ENCODE data around the gene PARD3B. TPM values are rescaled to one million over a fixed set of nuclear protein-coding genes. Genes with fewer than 3 reads are reported as not detected.

The PARD3B gene
- total RNA-seq, 1 donor from 2014 or later = 18.4 TPM

DNA sequence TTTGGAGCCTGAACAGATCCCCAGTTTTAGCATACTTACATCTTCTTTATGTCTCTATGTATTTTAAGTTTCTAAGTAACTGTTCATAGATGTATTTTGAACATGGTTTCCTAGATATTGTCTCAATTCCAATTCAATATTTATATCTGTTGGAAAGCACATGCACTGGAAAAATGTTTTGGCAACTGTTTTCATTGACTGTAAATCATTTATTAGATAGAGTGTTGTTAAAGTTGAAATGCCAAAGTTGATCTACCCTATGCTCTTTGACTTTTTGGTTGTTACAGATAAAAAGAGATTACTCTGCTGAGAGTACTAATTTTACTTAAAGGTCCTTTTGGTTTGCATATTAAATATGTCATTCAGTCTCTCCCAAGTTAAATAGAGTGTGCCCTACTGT is 792.0 kb downstream of the PARD3B start:
- no peak for DNase-seq (ENCODE audit: low read depth, low spot score)
- no peak overlapping the region for H3K27ac Mint-ChIP-seq (ENCODE audit: unreplicated experiment)
- H3K36me3 Mint-ChIP-seq (ENCODE audit: low read depth) = peaks cover 11% of the 10 kb centered on the region
- H3K4me1 Mint-ChIP-seq = no peaks in the 10 kb centered on the region
- no peak overlapping the region for H3K4me3 Mint-ChIP-seq
- H3K9me3 Mint-ChIP-seq = peaks cover 7% of the 10 kb centered on the region
- H3K27me3 Mint-ChIP-seq (ENCODE audit: low read depth) = no peaks in the 10 kb centered on the region
- TF ChIP-seq, protein P1, sequence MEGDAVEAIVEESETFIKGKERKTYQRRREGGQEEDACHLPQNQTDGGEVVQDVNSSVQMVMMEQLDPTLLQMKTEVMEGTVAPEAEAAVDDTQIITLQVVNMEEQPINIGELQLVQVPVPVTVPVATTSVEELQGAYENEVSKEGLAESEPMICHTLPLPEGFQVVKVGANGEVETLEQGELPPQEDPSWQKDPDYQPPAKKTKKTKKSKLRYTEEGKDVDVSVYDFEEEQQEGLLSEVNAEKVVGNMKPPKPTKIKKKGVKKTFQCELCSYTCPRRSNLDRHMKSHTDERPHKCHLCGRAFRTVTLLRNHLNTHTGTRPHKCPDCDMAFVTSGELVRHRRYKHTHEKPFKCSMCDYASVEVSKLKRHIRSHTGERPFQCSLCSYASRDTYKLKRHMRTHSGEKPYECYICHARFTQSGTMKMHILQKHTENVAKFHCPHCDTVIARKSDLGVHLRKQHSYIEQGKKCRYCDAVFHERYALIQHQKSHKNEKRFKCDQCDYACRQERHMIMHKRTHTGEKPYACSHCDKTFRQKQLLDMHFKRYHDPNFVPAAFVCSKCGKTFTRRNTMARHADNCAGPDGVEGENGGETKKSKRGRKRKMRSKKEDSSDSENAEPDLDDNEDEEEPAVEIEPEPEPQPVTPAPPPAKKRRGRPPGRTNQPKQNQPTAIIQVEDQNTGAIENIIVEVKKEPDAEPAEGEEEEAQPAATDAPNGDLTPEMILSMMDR (conservative IDR thresholded peaks at IDR 0.05) = no peak

DNA sequence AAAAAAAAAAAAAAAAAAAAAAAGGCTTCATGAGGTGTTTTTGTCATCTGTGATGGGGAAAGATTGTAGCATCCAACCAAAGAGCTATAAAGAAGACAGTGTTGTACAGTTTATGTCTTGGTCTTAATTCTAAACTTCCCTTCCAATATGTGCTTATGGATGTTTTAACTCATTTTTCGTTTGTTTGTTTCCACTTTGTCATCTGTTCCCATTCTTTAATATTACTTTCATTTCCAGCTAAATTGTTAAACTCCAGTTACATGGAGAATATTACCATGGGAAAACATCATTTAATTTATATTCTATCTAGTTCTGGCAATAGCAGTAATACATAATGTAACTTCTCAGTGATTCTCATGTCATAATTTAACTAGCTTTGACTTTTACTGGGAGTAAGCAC is 792.9 kb downstream of the PARD3B start:
- H3K36me3 Mint-ChIP-seq (ENCODE audit: low read depth) = peaks cover 11% of the 10 kb centered on the region
- H3K27ac Mint-ChIP-seq (ENCODE audit: unreplicated experiment) = no peak overlapping the region
- no peaks in the 10 kb centered on the region for H3K27me3 Mint-ChIP-seq (ENCODE audit: low read depth)
- no peak for DNase-seq (ENCODE audit: low read depth, low spot score)
- H3K4me3 Mint-ChIP-seq = no peak overlapping the region
- H3K4me1 Mint-ChIP-seq = no peaks in the 10 kb centered on the region
- H3K9me3 Mint-ChIP-seq = peaks cover 7% of the 10 kb centered on the region
- TF ChIP-seq, protein P1 (conservative IDR thresholded peaks at IDR 0.05) = no peak

DNA sequence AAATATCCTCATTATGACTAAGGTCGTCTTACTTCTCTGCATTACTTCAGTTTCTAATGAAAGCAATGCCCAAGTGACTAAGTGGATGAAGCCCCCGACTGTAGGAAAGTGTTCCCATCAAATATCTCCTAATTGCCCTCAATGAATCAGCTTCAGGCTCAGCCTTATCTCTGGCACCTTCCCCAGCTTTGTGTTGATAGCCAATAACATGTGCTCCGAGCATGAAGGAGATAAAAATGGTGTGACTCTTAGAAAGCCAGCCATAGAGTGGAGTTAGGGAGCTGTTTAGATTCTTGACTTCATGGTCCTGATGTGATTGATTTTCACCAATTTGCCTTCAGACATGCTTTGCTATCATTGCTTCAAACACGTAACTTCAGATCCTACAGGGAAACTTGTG is 797.8 kb downstream of the PARD3B start:
- Mint-ChIP-seq H3K4me3 (no peak overlapping the region), H3K4me1 (peaks cover 7% of the 10 kb centered on the region), H3K27me3 (ENCODE audit: low read depth) (no peaks in the 10 kb centered on the region), H3K27ac (ENCODE audit: unreplicated experiment) (no peak overlapping the region), H3K9me3 (no peaks in the 10 kb centered on the region), H3K36me3 (ENCODE audit: low read depth) (no peaks in the 10 kb centered on the region)
- DNase-seq (ENCODE audit: low read depth, low spot score) = no peak
- TF ChIP-seq, protein P1 (conservative IDR thresholded peaks at IDR 0.05) = no peak

DNA sequence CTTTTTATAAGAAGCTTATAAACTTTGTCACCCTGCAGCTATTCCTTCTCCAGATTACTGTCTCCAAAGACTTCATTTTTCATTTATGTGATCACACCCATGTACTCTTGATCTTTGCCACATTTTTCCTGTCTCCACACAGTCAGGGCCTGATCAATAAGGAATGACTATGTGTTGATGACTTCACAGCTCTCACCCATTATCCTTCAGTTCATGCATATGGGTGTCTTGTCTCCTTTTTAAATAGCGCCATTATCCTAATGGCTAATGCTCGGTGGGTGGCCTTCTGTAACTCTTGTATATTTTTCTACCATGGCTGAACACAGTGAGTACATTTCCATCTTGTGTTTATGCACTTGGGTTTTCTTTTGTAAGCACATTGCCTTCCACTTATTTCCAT is 801.4 kb downstream of the PARD3B start:
- Mint-ChIP-seq H3K4me3 (no peak overlapping the region), H3K4me1 (peaks cover 7% of the 10 kb centered on the region), H3K9me3 (no peaks in the 10 kb centered on the region), H3K36me3 (ENCODE audit: low read depth) (no peaks in the 10 kb centered on the region), H3K27ac (ENCODE audit: unreplicated experiment) (no peak overlapping the region), H3K27me3 (ENCODE audit: low read depth) (no peaks in the 10 kb centered on the region)
- no peak for DNase-seq (ENCODE audit: low read depth, low spot score)
- TF ChIP-seq, protein P1 (conservative IDR thresholded peaks at IDR 0.05) = no peak

DNA sequence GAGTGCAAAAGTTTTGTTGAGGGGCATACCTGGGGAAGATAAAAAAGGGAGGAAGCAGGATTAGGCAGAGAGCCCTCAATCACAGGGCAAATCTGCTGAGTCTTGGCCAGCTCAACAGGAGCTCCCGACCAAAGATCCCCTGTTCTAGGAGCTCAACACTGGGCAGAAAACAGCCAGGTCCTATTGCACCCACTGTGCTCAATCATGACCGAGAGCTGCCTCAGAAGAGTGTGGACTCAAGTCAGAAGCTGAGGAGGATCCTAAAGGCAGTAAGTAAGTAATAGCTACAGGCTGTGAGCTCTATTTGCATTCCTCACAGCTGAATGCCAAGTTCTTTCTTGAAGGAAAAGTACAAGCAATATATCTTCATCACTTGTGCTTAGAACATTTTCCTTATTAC is 802.6 kb downstream of the PARD3B start:
- no peak overlapping the region for H3K27ac Mint-ChIP-seq (ENCODE audit: unreplicated experiment)
- TF ChIP-seq, protein P1 (conservative IDR thresholded peaks at IDR 0.05) = no peak
- no peak for DNase-seq (ENCODE audit: low read depth, low spot score)
- no peaks in the 10 kb centered on the region for H3K27me3 Mint-ChIP-seq (ENCODE audit: low read depth)
- no peaks in the 10 kb centered on the region for H3K36me3 Mint-ChIP-seq (ENCODE audit: low read depth)
- H3K4me1 Mint-ChIP-seq = peaks cover 7% of the 10 kb centered on the region
- no peak overlapping the region for H3K4me3 Mint-ChIP-seq
- no peaks in the 10 kb centered on the region for H3K9me3 Mint-ChIP-seq

DNA sequence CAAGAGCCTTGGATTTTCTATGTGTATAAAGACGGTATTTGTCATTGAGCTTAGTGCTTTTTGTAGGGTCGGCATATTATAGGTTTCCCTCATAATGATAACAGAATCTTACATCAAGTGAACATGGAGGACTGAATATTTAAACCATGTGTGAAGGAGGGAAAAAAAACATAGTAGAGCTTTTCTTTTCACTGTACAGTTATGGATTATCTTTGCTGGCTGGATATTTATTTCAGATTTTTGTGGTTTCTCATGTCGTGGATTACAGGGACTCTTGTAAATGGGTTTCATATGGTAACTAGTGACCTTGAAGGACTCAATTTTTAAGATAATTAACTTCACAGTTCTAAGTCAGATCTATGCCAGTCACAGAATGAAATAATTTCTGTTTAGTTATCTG is 806.8 kb downstream of the PARD3B start:
- no peak overlapping the region for H3K4me3 Mint-ChIP-seq
- H3K27ac Mint-ChIP-seq (ENCODE audit: unreplicated experiment) = no peak overlapping the region
- TF ChIP-seq, protein P1 (conservative IDR thresholded peaks at IDR 0.05) = no peak
- peaks cover 3% of the 10 kb centered on the region for H3K36me3 Mint-ChIP-seq (ENCODE audit: low read depth)
- no peaks in the 10 kb centered on the region for H3K27me3 Mint-ChIP-seq (ENCODE audit: low read depth)
- H3K9me3 Mint-ChIP-seq = peaks cover 4% of the 10 kb centered on the region
- no peak for DNase-seq (ENCODE audit: low read depth, low spot score)
- peaks cover 3% of the 10 kb centered on the region for H3K4me1 Mint-ChIP-seq

Data from neural crest cell (in vitro differentiated cells).